NK-92 (cell line): ENCODE measurements around the gene APOOL.
"Not testable (repeated sequence)": the region's sequence is repeated elsewhere in the genome, so short reads cannot be mapped to it uniquely, and the experiment has no call there.

Source experiments
- DNase-seq: peaks from one replicate; lab custom pipeline; 2025; ENCODE audit not compliant: unreplicated experiment; lab: John Stamatoyannopoulos, UW

The APOOL gene

GRCh38 chrX:85003655-85004244, at the start of gene APOOL:
TSS of gene APOOL (plus strand) at chrX:85003877. CDS start at chrX:85003913, 36 bp downstream.
- no peak for DNase-seq

- DNase-seq = no peak
Measured at GRCh38 chrX:84956304-84956703, 47.4 kb upstream of the APOOL start.

- no peak for DNase-seq
Measured at GRCh38 chrX:84974803-84975202, 28.9 kb upstream of the APOOL start.

GRCh38 chrX:84991739-84992138, 11.9 kb upstream of the APOOL start:
- not testable (repeated sequence) for DNase-seq

GRCh38 chrX:84993150-84993549, 10.5 kb upstream of the APOOL start:
- no peak for DNase-seq

- DNase-seq = no peak
Measured at GRCh38 chrX:85001344-85001743, 2.3 kb upstream of the APOOL start.

GRCh38 chrX:85004255-85004654, 578 bp downstream of the APOOL start:
- no peak for DNase-seq

- no peak for DNase-seq
Measured at GRCh38 chrX:85012098-85012497, 8.4 kb downstream of the APOOL start.

GRCh38 chrX:85015351-85015750, 11.7 kb downstream of the APOOL start:
- DNase-seq = not testable (repeated sequence)

GRCh38 chrX:85017721-85018120, 14.0 kb downstream of the APOOL start:
- DNase-seq = no peak

- DNase-seq = no peak
Measured at GRCh38 chrX:85018471-85018870, 14.8 kb downstream of the APOOL start.

GRCh38 chrX:85020216-85020615, 16.5 kb downstream of the APOOL start:
- DNase-seq = no peak

GRCh38 chrX:85024044-85024443, 20.4 kb downstream of the APOOL start:
- DNase-seq = no peak

- DNase-seq = no peak
Measured at GRCh38 chrX:85024562-85024961, 20.9 kb downstream of the APOOL start.

GRCh38 chrX:85026170-85026569, 22.5 kb downstream of the APOOL start:
- no peak for DNase-seq

GRCh38 chrX:85029043-85029442, 25.4 kb downstream of the APOOL start:
- DNase-seq = no peak

GRCh38 chrX:85031505-85031904, 27.8 kb downstream of the APOOL start:
- DNase-seq = no peak

- no peak for DNase-seq
Measured at GRCh38 chrX:85037114-85037513, 33.4 kb downstream of the APOOL start.

GRCh38 chrX:85051627-85052026, 48.0 kb downstream of the APOOL start:
- DNase-seq = no peak

GRCh38 chrX:85052205-85052604, 48.5 kb downstream of the APOOL start:
- DNase-seq = no peak

- no peak for DNase-seq
Measured at GRCh38 chrX:85052636-85053343, 49.1 kb downstream of the APOOL start.

- DNase-seq = no peak
Measured at GRCh38 chrX:85065512-85066198, 62.0 kb downstream of the APOOL start.
